ENCODE data around the gene SLC27A4. TPM values are rescaled to one million over a fixed set of nuclear protein-coding genes. Genes with fewer than 3 reads are reported as not detected.

Gene SLC27A4
- total and polyA plus RNA-seq, 7 experiments from 2014 or later = 6.1 to 20.1 (median 10.1) TPM

DNA sequence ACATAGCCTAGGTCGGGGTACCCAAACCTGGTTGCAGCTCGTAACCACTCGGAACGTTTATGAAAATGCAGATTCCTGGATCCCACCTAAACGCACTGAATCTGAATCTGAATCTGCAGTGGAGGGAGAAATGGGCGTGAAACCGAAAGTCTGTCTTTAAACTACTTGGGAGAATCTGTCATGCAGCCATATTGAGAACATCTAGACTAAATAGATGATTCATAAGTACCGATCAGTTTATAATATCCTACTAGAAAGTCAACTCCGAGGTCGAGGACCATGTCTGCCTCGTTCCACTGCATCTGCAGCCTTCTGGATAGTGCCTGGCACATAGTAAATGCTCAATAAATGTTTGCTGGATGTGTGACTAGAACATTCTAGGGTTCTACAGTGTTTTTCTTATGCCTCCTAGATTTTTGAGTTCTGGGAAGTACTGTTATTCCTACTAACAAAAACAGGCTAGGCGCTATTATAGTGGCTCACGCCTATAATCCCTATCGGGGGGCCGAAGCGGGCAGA is 17.1 kb upstream of the SLC27A4 start:
- Histone ChIP-seq H3K9me3 (ENCODE audit: control insufficient read depth in 2 of 3, low read length in 3 of 3) (no peaks in the 10 kb centered on the region), H3K4me1 (ENCODE audit: control insufficient read depth in 2 of 2, insufficient read depth in 2 of 2, low read length in 2 of 2) (peaks cover 10 to 13% of the 10 kb centered on the region in 2 donors), H3K4me3 (ENCODE audit: low read length) (peak overlapping the region; percentile 98), H3K27me3 (ENCODE audit: control insufficient read depth in 2 of 2, insufficient read depth in 2 of 2, low read length in 2 of 2) (no peaks in the 10 kb centered on the region), H3K36me3 (ENCODE audit: control insufficient read depth in 2 of 3, insufficient read depth in 3 of 3, low read length in 3 of 3) (peaks cover 0 to 27% (median 11%) of the 10 kb centered on the region in 3 experiments), H3K27ac (ENCODE audit: low read depth, low read length) (peak overlapping the region; percentile 85)
- H3K9me3 Mint-ChIP-seq = peaks cover 0 to 5% (median 0%) of the 10 kb centered on the region in 11 donors
- H3K4me1 Mint-ChIP-seq = peaks cover 4 to 45% (median 29%) of the 10 kb centered on the region in 7 donors
- H3K27me3 Mint-ChIP-seq = peaks cover 0 to 2% (median 0%) of the 10 kb centered on the region in 5 donors
- peak overlapping the region; percentile 86 to 99 (median 97) for H3K27ac Mint-ChIP-seq
- POLR2A ChIA-PET = interaction anchor here (1.0 to 1.5 kb wide), 2 partner anchors 48 to 182 kb away, joined by 3 to 4 read pairs; partner anchors contain the start of genes GLE1 and URM1
- no peak for ATAC-seq
- intact Hi-C loops (cut with micrococcal nuclease) = loop anchor here (2.0 to 5.0 kb wide), 7 partner anchors 40 to 706 kb away; partner anchors contain the start of genes CIZ1 (in 2 of the 2), CDK9 (in 1 of the 2), DOLK (in 1 of the 2) and NUP188 (in 1 of the 2)
- no peak for DNase-seq
- peak overlapping the region; percentile 82 to 99 (median 96) for H3K4me3 Mint-ChIP-seq
- CTCF ChIA-PET = interaction anchor here (0.5 to 0.6 kb wide), 2 partner anchors 16 to 507 kb away, joined by 3 read pairs; no protein-coding TSS in a partner anchor
- H3K36me3 Mint-ChIP-seq = peaks cover 0 to 10% (median 2%) of the 10 kb centered on the region in 5 donors

GRCh38 chr9:128323791-128324190 is 16.5 kb upstream of the SLC27A4 start:
- peak overlapping the region; percentile 85 for H3K27ac ChIP-seq (ENCODE audit: low read depth, low read length)
- no peaks in the 10 kb centered on the region for H3K27me3 ChIP-seq (ENCODE audit: control insufficient read depth in 2 of 2, insufficient read depth in 2 of 2, low read length in 2 of 2)
- peak overlapping the region; percentile 82 to 99 (median 96) for H3K4me3 Mint-ChIP-seq
- H3K4me3 ChIP-seq (ENCODE audit: low read length) = no peak overlapping the region
- ATAC-seq (no peak), DNase-seq (no peak)
- H3K4me1 ChIP-seq (ENCODE audit: control insufficient read depth in 2 of 2, insufficient read depth in 2 of 2, low read length in 2 of 2) = peaks cover 10 to 13% of the 10 kb centered on the region in 2 donors
- no peaks in the 10 kb centered on the region for H3K9me3 ChIP-seq (ENCODE audit: control insufficient read depth in 2 of 3, low read length in 3 of 3)
- peaks cover 0 to 32% (median 11%) of the 10 kb centered on the region in 3 experiments for H3K36me3 ChIP-seq (ENCODE audit: control insufficient read depth in 2 of 3, insufficient read depth in 3 of 3, low read length in 3 of 3)
- ChIA-PET CTCF (interaction anchor here (0.5 to 1.2 kb wide), 2 partner anchors 12 to 507 kb away, joined by 3 read pairs; no protein-coding TSS in a partner anchor), POLR2A (interaction anchor here (1.0 to 1.5 kb wide), 2 partner anchors 47 to 181 kb away, joined by 3 to 4 read pairs; partner anchors contain the start of genes GLE1 and URM1)
- H3K36me3 Mint-ChIP-seq = peaks cover 0 to 10% (median 2%) of the 10 kb centered on the region in 5 donors
- peaks cover 4 to 45% (median 29%) of the 10 kb centered on the region in 7 donors for H3K4me1 Mint-ChIP-seq
- peaks cover 0 to 2% (median 0%) of the 10 kb centered on the region in 5 donors for H3K27me3 Mint-ChIP-seq
- peaks cover 0 to 5% (median 0%) of the 10 kb centered on the region in 11 donors for H3K9me3 Mint-ChIP-seq
- peak overlapping the region in 7 of 9 donors; percentile 33 to 99 (median 95) for H3K27ac Mint-ChIP-seq
- intact Hi-C loops (cut with micrococcal nuclease) = loop anchor here (2.0 to 5.0 kb wide), 7 partner anchors 39 to 705 kb away; partner anchors contain the start of genes CIZ1 (in 2 of the 2), CDK9 (in 1 of the 2), DOLK (in 1 of the 2) and NUP188 (in 1 of the 2)

DNA sequence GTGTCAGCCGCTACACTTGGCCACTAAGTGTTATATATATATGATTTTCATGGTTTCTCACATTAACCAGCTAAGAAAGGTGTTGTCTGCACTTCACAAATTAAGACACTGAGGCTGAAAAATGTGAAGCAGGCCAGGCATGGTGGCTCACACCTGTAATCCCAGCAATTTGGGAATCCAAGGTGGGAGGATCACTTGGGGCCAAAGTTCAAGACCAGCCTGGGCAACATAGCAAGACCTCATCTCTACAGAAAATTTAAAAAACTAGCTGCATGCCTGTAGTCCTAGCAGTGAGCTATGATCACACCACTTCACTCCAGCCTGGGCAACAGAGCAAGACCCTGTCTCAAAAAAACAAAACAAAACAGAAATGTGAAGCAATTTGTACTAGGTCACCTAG is 15.9 kb upstream of the SLC27A4 start:
- Histone ChIP-seq H3K27ac (ENCODE audit: low read depth, low read length) (no peak overlapping the region), H3K27me3 (ENCODE audit: control insufficient read depth in 2 of 2, insufficient read depth in 2 of 2, low read length in 2 of 2) (no peaks in the 10 kb centered on the region), H3K9me3 (ENCODE audit: control insufficient read depth in 2 of 3, low read length in 3 of 3) (no peaks in the 10 kb centered on the region), H3K36me3 (ENCODE audit: control insufficient read depth in 2 of 3, insufficient read depth in 3 of 3, low read length in 3 of 3) (peaks cover 0 to 36% (median 11%) of the 10 kb centered on the region in 3 experiments), H3K4me1 (ENCODE audit: control insufficient read depth in 2 of 2, insufficient read depth in 2 of 2, low read length in 2 of 2) (peaks cover 10 to 13% of the 10 kb centered on the region in 2 donors), H3K4me3 (ENCODE audit: low read length) (no peak overlapping the region)
- Mint-ChIP-seq H3K4me3 (peak overlapping the region; percentile 25 to 99 (median 92)), H3K27me3 (peaks cover 0 to 2% (median 0%) of the 10 kb centered on the region in 5 donors), H3K27ac (peak overlapping the region in 4 of 9 donors; percentile 12 to 97 (median 36)), H3K4me1 (peaks cover 4 to 45% (median 29%) of the 10 kb centered on the region in 7 donors), H3K9me3 (peaks cover 0 to 5% (median 0%) of the 10 kb centered on the region in 11 donors), H3K36me3 (peaks cover 0 to 10% (median 2%) of the 10 kb centered on the region in 5 donors)
- DNase-seq = no peak
- no peak for ATAC-seq
- CTCF ChIA-PET = interaction anchor here (1.2 kb wide), 1 partner anchor 11 kb away, joined by 3 read pairs; no protein-coding TSS in a partner anchor
- POLR2A ChIA-PET = interaction anchor here (0.9 to 1.2 kb wide), 2 partner anchors 15 to 17 kb away, joined by 3 to 5 read pairs; no protein-coding TSS in a partner anchor
- intact Hi-C loops (cut with micrococcal nuclease) = loop anchor here (5.0 kb wide), 4 partner anchors 132 to 623 kb away; partner anchors contain the start of genes CIZ1 (in 2 of the 2), CDK9 (in 1 of the 2), DOLK (in 1 of the 2) and NUP188 (in 1 of the 2)

DNA sequence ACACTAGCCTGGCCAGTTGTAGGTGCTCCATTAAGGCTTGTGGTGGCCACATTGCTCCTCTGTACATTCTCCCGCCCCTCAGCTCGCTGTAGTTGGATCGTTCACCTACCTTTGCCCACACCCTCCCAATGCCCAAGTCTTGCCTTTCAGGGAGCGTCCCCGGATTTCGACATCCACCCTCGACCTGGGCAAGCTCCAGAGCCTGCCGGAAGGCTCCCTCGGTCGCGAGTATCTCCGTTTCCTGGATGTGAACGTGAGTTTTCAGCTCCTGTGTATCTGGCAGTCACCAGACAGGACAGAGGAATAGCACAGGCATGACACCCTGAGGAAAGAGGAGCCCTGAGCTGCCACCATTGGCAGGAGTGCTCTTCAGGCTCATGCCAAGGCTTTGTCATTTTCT is 14.7 kb upstream of the SLC27A4 start:
- no peak overlapping the region for H3K27ac ChIP-seq (ENCODE audit: low read depth, low read length)
- H3K27ac Mint-ChIP-seq = no peak overlapping the region
- H3K4me3 Mint-ChIP-seq = peak overlapping the region in 1 of 10 donors; percentile 41
- peaks cover 0 to 2% (median 0%) of the 10 kb centered on the region in 5 donors for H3K27me3 Mint-ChIP-seq
- no peak for DNase-seq
- peaks cover 10 to 13% of the 10 kb centered on the region in 2 donors for H3K4me1 ChIP-seq (ENCODE audit: control insufficient read depth in 2 of 2, insufficient read depth in 2 of 2, low read length in 2 of 2)
- H3K9me3 Mint-ChIP-seq = peaks cover 0 to 5% (median 0%) of the 10 kb centered on the region in 11 donors
- peaks cover 4 to 45% (median 29%) of the 10 kb centered on the region in 7 donors for H3K4me1 Mint-ChIP-seq
- H3K36me3 Mint-ChIP-seq = peaks cover 0 to 10% (median 2%) of the 10 kb centered on the region in 5 donors
- no peak for ATAC-seq
- intact Hi-C loops (cut with micrococcal nuclease) = no loop called here
- CTCF ChIA-PET = no interaction called here
- POLR2A ChIA-PET = interaction anchor here (0.6 to 1.2 kb wide), 2 partner anchors 16 to 46 kb away, joined by 3 to 5 read pairs; partner anchors contain the start of gene URM1
- no peak overlapping the region for H3K4me3 ChIP-seq (ENCODE audit: low read length)
- H3K36me3 ChIP-seq (ENCODE audit: control insufficient read depth in 2 of 3, insufficient read depth in 3 of 3, low read length in 3 of 3) = peaks cover 0 to 36% (median 11%) of the 10 kb centered on the region in 3 experiments
- no peaks in the 10 kb centered on the region for H3K27me3 ChIP-seq (ENCODE audit: control insufficient read depth in 2 of 2, insufficient read depth in 2 of 2, low read length in 2 of 2)
- no peaks in the 10 kb centered on the region for H3K9me3 ChIP-seq (ENCODE audit: control insufficient read depth in 2 of 3, low read length in 3 of 3)

DNA sequence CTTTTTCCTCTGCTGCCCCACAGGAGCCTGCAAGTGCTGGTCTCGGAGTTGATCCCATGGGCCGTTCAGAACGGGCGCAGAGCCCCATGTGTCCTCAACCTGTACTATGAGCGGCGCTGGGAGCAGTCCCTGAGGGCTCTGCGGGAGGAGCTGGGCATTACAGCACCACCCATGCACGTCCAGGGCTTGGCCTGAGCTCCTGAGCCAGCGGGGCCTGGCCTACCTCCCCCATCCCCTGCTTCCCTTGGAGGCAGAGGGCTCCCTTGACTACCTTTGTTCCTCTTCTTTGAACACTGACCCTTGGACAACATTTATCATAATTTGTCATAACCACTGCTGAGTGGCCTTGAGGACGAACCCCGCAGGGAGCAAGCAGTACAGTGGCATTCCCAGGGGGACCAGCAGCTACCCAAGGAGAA is 6.9 kb upstream of the SLC27A4 start:
- H3K36me3 Mint-ChIP-seq = no peaks in the 10 kb centered on the region
- no peaks in the 10 kb centered on the region for H3K9me3 Mint-ChIP-seq
- H3K4me1 Mint-ChIP-seq = peaks cover 0 to 2% (median 0%) of the 10 kb centered on the region in 7 donors
- no peaks in the 10 kb centered on the region for H3K27me3 Mint-ChIP-seq
- H3K27ac ChIP-seq (ENCODE audit: low read depth, low read length) = no peak overlapping the region
- H3K4me3 ChIP-seq (ENCODE audit: low read length) = no peak overlapping the region
- intact Hi-C loops (cut with micrococcal nuclease) = no loop called here
- ATAC-seq = no peak
- ChIA-PET POLR2A (no interaction called here), CTCF (no interaction called here)
- H3K27ac Mint-ChIP-seq = no peak overlapping the region
- DNase-seq = no peak
- no peak overlapping the region for H3K4me3 Mint-ChIP-seq
- H3K36me3 ChIP-seq (ENCODE audit: control insufficient read depth in 2 of 3, insufficient read depth in 3 of 3, low read length in 3 of 3) = peaks cover 0 to 24% (median 3%) of the 10 kb centered on the region in 3 experiments
- H3K27me3 ChIP-seq (ENCODE audit: control insufficient read depth in 2 of 2, insufficient read depth in 2 of 2, low read length in 2 of 2) = no peaks in the 10 kb centered on the region
- H3K9me3 ChIP-seq (ENCODE audit: control insufficient read depth in 2 of 3, low read length in 3 of 3) = no peaks in the 10 kb centered on the region
- no peaks in the 10 kb centered on the region for H3K4me1 ChIP-seq (ENCODE audit: control insufficient read depth in 2 of 2, insufficient read depth in 2 of 2, low read length in 2 of 2)

DNA sequence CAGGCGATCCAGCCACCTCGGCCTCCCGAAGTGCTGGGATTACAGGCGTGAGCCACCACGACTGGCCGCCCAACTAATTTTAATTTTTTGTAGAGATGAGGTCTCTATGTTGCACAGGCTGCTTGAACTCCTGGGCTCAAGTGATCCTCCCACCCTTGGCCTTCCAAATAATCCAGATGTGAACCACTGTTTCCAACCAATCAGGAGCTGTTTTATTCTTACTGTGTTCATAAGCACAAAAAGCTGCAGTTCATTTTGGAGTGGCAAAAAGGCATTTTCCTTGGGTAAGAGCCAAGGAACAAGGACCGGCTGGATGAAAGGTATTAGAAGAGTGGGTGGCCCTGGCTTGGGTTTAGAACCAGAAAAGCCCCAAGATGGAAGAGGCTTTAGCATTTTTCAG is 5.2 kb upstream of the SLC27A4 start:
- POLR2A ChIA-PET = no interaction called here
- intact Hi-C loops (cut with micrococcal nuclease) = no loop called here
- H3K27ac ChIP-seq (ENCODE audit: low read depth, low read length) = no peak overlapping the region

More for the DNA sequence above, 5.2 kb upstream of the SLC27A4 start:
- H3K9me3 Mint-ChIP-seq = no peaks in the 10 kb centered on the region
- no peak for DNase-seq
- H3K36me3 Mint-ChIP-seq = no peaks in the 10 kb centered on the region
- H3K4me1 Mint-ChIP-seq = peaks cover 0 to 6% (median 4%) of the 10 kb centered on the region in 7 donors
- no peak overlapping the region for H3K4me3 Mint-ChIP-seq
- no peaks in the 10 kb centered on the region for H3K27me3 Mint-ChIP-seq
- H3K27ac Mint-ChIP-seq = peak overlapping the region in 1 of 9 donors; percentile 32
- no peak for ATAC-seq
- Histone ChIP-seq H3K9me3 (ENCODE audit: control insufficient read depth in 2 of 3, low read length in 3 of 3) (no peaks in the 10 kb centered on the region), H3K4me3 (ENCODE audit: low read length) (no peak overlapping the region), H3K36me3 (ENCODE audit: control insufficient read depth in 2 of 3, insufficient read depth in 3 of 3, low read length in 3 of 3) (peaks cover 0 to 18% (median 3%) of the 10 kb centered on the region in 3 experiments), H3K4me1 (ENCODE audit: control insufficient read depth in 2 of 2, insufficient read depth in 2 of 2, low read length in 2 of 2) (peaks cover 3 to 4% of the 10 kb centered on the region in 2 donors), H3K27me3 (ENCODE audit: control insufficient read depth in 2 of 2, insufficient read depth in 2 of 2, low read length in 2 of 2) (no peaks in the 10 kb centered on the region)
- CTCF ChIA-PET = interaction anchor here (0.7 kb wide), 1 partner anchor 14 kb away, joined by 3 read pairs; no protein-coding TSS in a partner anchor

Data from naive thymus-derived CD4-positive, alpha-beta T cell (primary cell).